Smooth muscle cell of trachea (primary cell): ENCODE measurements around the gene CNKSR2. TPM values are rescaled to one million over a fixed set of nuclear protein-coding genes. Genes with fewer than 3 reads are reported as not detected.

Experiments
- total RNA-seq: library from RNA; depleted of rRNA; stranded (reverse); fragments of >200 nt; gene quantifications from 2 replicates; pipeline ENCODE4 v1.2.1, GENCODE V29; 2014

Gene CNKSR2
- 0.44 and 0.66 TPM in 2 replicates for total RNA-seq

DNA sequence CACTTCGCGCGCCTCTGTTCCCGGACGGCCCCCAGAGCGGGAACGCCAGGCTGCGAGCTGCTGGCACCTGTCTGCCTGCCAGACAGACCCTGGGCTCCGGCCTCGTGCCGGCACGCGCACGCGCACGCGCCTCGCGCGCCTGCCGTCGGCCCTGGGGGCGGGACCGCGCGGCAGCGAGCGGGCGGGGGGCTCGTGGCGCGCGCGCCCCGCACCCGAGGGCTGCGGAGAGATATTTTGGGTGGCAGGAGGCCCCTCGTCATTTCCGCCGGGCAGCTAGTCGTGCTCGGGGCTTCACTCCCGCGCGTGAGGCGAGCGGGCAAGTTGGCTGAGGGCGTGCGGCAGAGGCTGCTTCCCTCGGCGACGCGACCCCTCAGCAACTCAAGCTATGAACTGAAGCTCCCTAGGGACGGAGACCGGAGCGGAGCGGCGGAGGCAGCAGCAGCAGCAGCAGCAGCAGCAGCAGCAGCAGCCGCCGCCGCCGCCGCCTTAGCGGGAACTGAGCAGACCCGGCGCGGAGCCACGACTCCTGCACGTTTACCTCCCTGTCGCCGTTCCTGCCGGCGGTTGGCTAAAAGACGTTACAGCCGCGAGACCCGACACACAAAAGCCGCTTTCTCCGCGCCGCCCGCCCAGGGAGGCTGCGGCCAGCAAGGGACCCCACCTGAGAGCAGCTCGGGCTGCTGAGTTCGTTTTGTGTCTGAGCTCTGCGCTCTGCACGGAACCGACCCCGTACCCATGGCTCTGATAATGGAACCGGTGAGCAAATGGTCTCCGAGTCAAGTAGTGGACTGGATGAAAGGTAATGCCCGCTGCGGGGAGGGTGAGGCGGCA, at the start of gene CNKSR2:
CNKSR2 (plus strand) TSS at position 256 of the 831 bp plus-strand sequence; CDS start at position 736, 480 bp downstream.

DNA sequence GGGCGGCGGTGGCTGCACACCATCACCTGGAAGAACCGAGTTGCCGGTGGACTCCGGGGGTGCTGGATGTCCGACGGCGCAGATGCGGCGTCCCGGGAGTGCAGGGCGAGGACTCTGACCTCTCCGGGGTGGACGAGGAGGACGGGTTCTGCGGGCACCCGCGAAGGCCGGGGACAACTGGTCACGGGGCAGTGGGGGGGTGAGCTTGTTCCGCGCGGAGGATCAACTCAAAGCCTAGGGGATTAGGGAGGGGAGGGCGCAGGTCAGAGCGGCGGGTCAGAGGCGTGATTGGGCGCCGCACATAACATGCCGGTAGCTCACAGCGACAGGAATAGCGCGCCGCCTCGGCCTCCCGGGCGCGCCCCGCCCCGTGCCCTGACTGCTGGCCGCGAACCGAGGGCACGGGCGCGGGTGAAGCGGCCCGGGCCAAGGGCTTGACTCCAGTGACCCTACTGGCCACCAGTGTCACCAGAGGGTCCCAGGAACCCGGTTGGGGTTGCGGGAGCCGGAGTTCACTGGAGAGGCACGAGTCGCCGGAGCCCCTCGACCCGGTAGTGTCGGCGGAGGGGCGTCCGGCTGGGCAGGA, 284.0 kb downstream of the CNKSR2 start, which contains the start of gene KLHL34:
KLHL34 (minus strand) TSS at position 179 of the 586 bp plus-strand sequence. CDS start 542 bp downstream, outside the sequence.

